ENCODE data around the gene SLC1A7.

Gene SLC1A7

DNA sequence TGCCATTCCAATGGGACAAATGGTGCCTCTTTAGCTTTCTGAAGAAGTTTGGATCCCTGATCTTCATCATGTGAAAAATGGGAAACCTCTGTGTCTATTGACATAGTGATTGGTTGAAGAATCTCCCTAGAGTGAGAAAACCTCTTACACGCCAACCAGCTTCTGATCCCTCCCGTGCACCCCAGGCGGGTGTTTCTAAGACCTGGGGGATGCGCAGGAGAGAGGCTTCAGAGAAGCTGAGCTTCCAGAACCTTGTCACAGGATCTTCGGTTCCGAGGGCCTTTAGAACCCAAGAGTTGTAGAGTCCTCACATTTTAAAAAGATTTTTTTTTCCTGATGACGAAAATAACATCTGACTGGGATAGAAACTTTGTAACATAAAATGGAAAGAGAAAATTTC, 69.2 kb downstream of the SLC1A7 start:
- no peak overlapping the region for H3K4me3 ChIP-seq (ENCODE audit: low read depth, low read length)
- DNase-seq (ENCODE audit: low read depth), result no peak
- TF ChIP-seq, protein P1, sequence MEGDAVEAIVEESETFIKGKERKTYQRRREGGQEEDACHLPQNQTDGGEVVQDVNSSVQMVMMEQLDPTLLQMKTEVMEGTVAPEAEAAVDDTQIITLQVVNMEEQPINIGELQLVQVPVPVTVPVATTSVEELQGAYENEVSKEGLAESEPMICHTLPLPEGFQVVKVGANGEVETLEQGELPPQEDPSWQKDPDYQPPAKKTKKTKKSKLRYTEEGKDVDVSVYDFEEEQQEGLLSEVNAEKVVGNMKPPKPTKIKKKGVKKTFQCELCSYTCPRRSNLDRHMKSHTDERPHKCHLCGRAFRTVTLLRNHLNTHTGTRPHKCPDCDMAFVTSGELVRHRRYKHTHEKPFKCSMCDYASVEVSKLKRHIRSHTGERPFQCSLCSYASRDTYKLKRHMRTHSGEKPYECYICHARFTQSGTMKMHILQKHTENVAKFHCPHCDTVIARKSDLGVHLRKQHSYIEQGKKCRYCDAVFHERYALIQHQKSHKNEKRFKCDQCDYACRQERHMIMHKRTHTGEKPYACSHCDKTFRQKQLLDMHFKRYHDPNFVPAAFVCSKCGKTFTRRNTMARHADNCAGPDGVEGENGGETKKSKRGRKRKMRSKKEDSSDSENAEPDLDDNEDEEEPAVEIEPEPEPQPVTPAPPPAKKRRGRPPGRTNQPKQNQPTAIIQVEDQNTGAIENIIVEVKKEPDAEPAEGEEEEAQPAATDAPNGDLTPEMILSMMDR (conservative IDR thresholded peaks at IDR 0.05; ENCODE audit: low read depth, low read length), result no peak

DNA sequence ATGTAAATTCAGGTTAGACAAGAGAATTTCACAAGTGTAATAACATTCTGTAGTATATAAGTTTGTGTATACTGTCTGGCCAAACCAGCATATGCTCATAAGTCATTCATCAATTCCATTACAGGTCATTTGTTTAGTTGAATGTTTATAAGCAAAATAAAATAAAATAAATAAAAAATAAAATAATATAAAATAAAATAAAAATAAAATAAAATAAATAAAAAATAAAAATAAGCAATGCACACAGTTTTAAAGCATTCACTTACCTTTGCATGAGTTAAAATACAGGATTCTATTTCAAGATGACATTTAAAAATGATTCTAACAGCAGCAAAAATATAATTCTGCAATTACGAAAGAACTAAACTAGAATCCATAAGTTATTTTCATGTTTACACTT, 70.5 kb downstream of the SLC1A7 start:
- no peak for DNase-seq (ENCODE audit: low read depth)
- TF ChIP-seq, protein P1 (conservative IDR thresholded peaks at IDR 0.05; ENCODE audit: low read depth, low read length), result no peak
- H3K4me3 ChIP-seq (ENCODE audit: low read depth, low read length), result no peak overlapping the region

DNA sequence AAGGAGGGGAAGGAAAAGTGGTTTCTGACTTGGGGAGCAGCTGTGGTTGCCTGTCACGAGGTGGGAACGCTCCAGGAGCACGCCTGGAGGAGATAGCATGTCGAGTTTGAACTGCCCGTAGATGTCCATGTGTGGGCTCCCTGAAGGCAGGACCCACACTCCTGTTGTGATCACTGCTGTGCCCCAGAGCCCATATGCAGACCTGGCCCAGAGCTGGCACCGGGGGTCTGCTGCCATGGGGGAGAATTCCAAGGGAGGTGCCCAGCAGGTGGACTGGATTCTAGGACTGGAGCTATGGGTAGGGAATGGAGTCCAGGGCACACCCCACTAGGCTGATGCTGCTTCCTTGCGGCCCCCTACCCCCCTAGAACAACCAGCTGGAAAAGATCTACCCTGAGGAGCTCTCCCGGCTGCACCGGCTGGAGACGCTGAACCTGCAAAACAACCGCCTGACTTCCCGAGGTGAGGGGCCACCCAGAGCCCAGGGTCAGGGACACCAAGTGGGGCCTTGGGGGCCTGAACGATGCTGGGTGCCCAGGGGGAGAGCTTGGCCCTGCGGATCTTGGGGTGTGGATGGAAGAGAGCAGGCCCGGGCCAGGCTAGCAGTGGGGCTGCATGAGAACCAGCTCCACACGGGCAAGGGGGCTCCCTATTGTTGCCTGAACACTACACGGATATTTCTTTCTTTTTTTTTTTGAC, 71.1 kb downstream of the SLC1A7 start:
- H3K4me3 ChIP-seq (ENCODE audit: low read depth, low read length), result no peak overlapping the region
- DNase-seq (ENCODE audit: low read depth), result no peak
- TF ChIP-seq, protein P1 (conservative IDR thresholded peaks at IDR 0.05; ENCODE audit: low read depth, low read length), result no peak

DNA sequence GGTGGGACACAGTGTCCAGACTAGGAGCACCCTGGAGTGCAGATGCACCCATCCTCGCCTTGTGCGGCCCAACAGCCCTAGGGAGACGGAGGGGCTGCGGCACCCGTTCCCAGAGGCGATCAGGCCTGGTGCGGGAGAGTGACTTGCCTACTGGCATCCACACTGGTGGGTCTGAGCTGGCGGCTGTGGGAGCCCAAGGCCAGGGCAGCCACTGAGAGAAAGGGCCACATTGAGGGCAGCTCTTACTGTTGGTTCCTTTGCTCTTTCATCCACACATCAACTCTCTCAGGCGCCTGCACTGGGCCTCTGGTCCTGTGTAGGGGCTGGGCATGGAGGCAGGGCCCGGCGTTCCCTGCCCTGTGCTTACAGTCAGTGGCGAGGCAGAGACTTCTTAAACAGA, 71.8 kb downstream of the SLC1A7 start:
- no peak for DNase-seq (ENCODE audit: low read depth)
- no peak overlapping the region for H3K4me3 ChIP-seq (ENCODE audit: low read depth, low read length)
- TF ChIP-seq, protein P1 (conservative IDR thresholded peaks at IDR 0.05; ENCODE audit: low read depth, low read length), result no peak

DNA sequence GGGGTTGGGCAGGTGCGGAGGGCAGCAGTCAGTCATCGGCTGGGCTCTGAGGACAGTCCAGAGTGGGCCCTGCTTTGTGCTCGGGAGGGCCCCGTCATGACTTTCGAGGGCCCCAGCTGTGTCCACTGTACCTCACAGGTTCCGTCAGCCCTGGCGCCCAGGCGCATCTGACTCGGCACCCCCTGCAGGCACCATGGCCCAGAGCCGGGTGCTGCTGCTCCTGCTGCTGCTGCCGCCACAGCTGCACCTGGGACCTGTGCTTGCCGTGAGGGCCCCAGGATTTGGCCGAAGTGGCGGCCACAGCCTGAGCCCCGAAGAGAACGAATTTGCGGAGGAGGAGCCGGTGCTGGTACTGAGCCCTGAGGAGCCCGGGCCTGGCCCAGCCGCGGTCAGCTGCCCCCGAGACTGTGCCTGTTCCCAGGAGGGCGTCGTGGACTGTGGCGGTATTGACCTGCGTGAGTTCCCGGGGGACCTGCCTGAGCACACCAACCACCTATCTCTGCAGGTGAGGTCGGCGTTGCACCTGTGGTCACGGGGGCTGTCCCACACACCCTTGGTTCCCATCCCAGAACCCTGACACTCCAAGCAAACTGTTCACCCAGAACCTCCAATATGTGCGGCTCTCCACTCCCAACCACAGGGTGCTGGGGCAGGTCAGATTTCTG, 72.6 kb downstream of the SLC1A7 start:
- H3K4me3 ChIP-seq (ENCODE audit: low read depth, low read length), result no peak overlapping the region
- no peak for DNase-seq (ENCODE audit: low read depth)
- TF ChIP-seq, protein P1 (conservative IDR thresholded peaks at IDR 0.05; ENCODE audit: low read depth, low read length), result no peak

DNA sequence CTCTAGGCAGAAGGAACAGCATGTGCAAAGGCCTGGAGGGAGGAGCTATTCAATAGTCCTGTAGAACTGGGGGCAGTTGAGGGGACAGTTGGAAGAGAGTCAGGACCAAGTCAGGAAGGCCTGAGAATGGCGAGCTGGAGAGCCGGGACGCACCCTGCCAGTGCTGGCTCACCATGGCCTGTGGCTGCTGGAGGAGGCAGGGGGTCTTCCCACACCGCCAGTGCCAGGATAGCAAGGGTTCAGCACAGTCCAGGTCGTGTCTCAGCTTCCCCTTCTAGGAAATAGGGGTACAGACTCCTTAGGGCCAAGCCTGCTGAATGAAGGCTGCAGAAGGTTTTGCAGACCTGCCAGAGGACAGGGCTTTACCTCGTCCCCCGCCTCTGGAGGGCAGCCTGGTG, 73.2 kb downstream of the SLC1A7 start:
- DNase-seq (ENCODE audit: low read depth), result no peak
- H3K4me3 ChIP-seq (ENCODE audit: low read depth, low read length), result no peak overlapping the region
- TF ChIP-seq, protein P1 (conservative IDR thresholded peaks at IDR 0.05; ENCODE audit: low read depth, low read length), result no peak

Measured in choroid plexus epithelial cell (primary cell).